ENCODE data around the gene IQCH.
"Not testable (repeated sequence)": the region's sequence is repeated elsewhere in the genome, so short reads cannot be mapped to it uniquely, and the experiment has no call there.

Gene IQCH

GRCh38 chr15:67266870-67267269 lies 12.3 kb downstream of the IQCH start:
- CTCF ChIA-PET: interaction anchor here (0.6 kb wide), 1 partner anchor 13 kb away, joined by 3 read pairs; no protein-coding TSS in a partner anchor
- TF ChIP-seq LEF1 (IDR thresholded peaks at IDR 0.05; ENCODE audit: borderline replicate concordance) (no peak), SUZ12 (IDR thresholded peaks at IDR 0.05) (no peak), HDGF (IDR thresholded peaks at IDR 0.05; ENCODE audit: borderline replicate concordance) (no peak), TARDBP (IDR thresholded peaks at IDR 0.05) (no peak), FOXA1 (IDR thresholded peaks at IDR 0.05) (no peak), ELF4 (IDR thresholded peaks at IDR 0.05) (no peak), FOXM1 (IDR thresholded peaks at IDR 0.05; ENCODE audit: borderline replicate concordance) (no peak), L3MBTL2 (conservative IDR thresholded peaks at IDR 0.05) (no peak)
- POLR2A ChIA-PET: no interaction called here
- DNase-seq (ENCODE audit: extremely low spot score): no peak

- no peak for TF ChIP-seq ZNF384 (IDR thresholded peaks at IDR 0.05)
- no peak for DNase-seq (ENCODE audit: extremely low spot score)
- ChIA-PET CTCF (no interaction called here), POLR2A (no interaction called here)
These were observed 12.9 kb downstream of the IQCH start for GRCh38 chr15:67267440-67267839.

- DNase-seq (ENCODE audit: extremely low spot score): no peak
- TF ChIP-seq TARDBP (IDR thresholded peaks at IDR 0.05) (no peak), PKNOX1 (IDR thresholded peaks at IDR 0.05) (no peak), LEF1 (IDR thresholded peaks at IDR 0.05; ENCODE audit: borderline replicate concordance) (no peak), HDGF (IDR thresholded peaks at IDR 0.05; ENCODE audit: borderline replicate concordance) (no peak), ELF4 (IDR thresholded peaks at IDR 0.05) (no peak), ZNF384 (IDR thresholded peaks at IDR 0.05) (no peak), FOXM1 (IDR thresholded peaks at IDR 0.05; ENCODE audit: borderline replicate concordance) (no peak), BHLHE40 (IDR thresholded peaks at IDR 0.05; ENCODE audit: borderline replicate concordance) (no peak), SP1 (IDR thresholded peaks at IDR 0.05) (no peak), FOXK2 (IDR thresholded peaks at IDR 0.05) (no peak), ARNT (IDR thresholded peaks at IDR 0.05) (no peak), L3MBTL2 (conservative IDR thresholded peaks at IDR 0.05) (no peak), SUZ12 (IDR thresholded peaks at IDR 0.05) (no peak)
- POLR2A ChIA-PET: no interaction called here
- CTCF ChIA-PET: no interaction called here
These were observed 13.7 kb downstream of the IQCH start for GRCh38 chr15:67267951-67268941.

GRCh38 chr15:67274236-67274635 lies 19.6 kb downstream of the IQCH start:
- POLR2A ChIA-PET: no interaction called here
- CTCF ChIA-PET: no interaction called here

GRCh38 chr15:67276666-67277065 lies 22.1 kb downstream of the IQCH start:
- DNase-seq (ENCODE audit: extremely low spot score): no peak
- ChIA-PET CTCF (no interaction called here), POLR2A (no interaction called here)
- TF ChIP-seq FOXM1 (IDR thresholded peaks at IDR 0.05; ENCODE audit: borderline replicate concordance): no peak
- TF ChIP-seq CTBP1 (IDR thresholded peaks at IDR 0.05; ENCODE audit: borderline replicate concordance): no peak
- no peak for TF ChIP-seq FOXK2 (IDR thresholded peaks at IDR 0.05)
- TF ChIP-seq SP1 (IDR thresholded peaks at IDR 0.05): no peak
- no peak for TF ChIP-seq SUZ12 (IDR thresholded peaks at IDR 0.05)
- TF ChIP-seq L3MBTL2 (conservative IDR thresholded peaks at IDR 0.05): no peak

More at GRCh38 chr15:67274236-67274635, 19.6 kb downstream of the IQCH start:
- DNase-seq (ENCODE audit: extremely low spot score): no peak
- TF ChIP-seq SP1 (IDR thresholded peaks at IDR 0.05) (no peak), ZNF384 (IDR thresholded peaks at IDR 0.05) (no peak), NFRKB (IDR thresholded peaks at IDR 0.05) (no peak)

GRCh38 chr15:67280217-67280616 lies 25.6 kb downstream of the IQCH start:
- POLR2A ChIA-PET: interaction anchor here (0.6 kb wide), 1 partner anchor 1103 kb away, joined by 3 read pairs; no protein-coding TSS in a partner anchor
- TF ChIP-seq TARDBP (IDR thresholded peaks at IDR 0.05) (no peak), SP1 (IDR thresholded peaks at IDR 0.05) (no peak), L3MBTL2 (conservative IDR thresholded peaks at IDR 0.05) (no peak), CTBP1 (IDR thresholded peaks at IDR 0.05; ENCODE audit: borderline replicate concordance) (no peak), FOXK2 (IDR thresholded peaks at IDR 0.05) (no peak), ZNF384 (IDR thresholded peaks at IDR 0.05) (no peak), FOXM1 (IDR thresholded peaks at IDR 0.05; ENCODE audit: borderline replicate concordance) (no peak), PKNOX1 (IDR thresholded peaks at IDR 0.05) (no peak), HDGF (IDR thresholded peaks at IDR 0.05; ENCODE audit: borderline replicate concordance) (no peak), SUZ12 (IDR thresholded peaks at IDR 0.05) (no peak), ELF4 (IDR thresholded peaks at IDR 0.05) (no peak), LEF1 (IDR thresholded peaks at IDR 0.05; ENCODE audit: borderline replicate concordance) (no peak), FOXA1 (IDR thresholded peaks at IDR 0.05) (no peak), BHLHE40 (IDR thresholded peaks at IDR 0.05; ENCODE audit: borderline replicate concordance) (no peak), ARNT (IDR thresholded peaks at IDR 0.05) (no peak)
- CTCF ChIA-PET: interaction anchor here (0.6 to 1.1 kb wide), 2 partner anchors 13 to 132 kb away, joined by 3 read pairs; no protein-coding TSS in a partner anchor
- no peak for DNase-seq (ENCODE audit: extremely low spot score)

GRCh38 chr15:67281714-67282113 lies 27.1 kb downstream of the IQCH start:
- no peak for TF ChIP-seq NFRKB (IDR thresholded peaks at IDR 0.05)
- no peak for TF ChIP-seq FOXA1 (IDR thresholded peaks at IDR 0.05)
- no peak for TF ChIP-seq CTBP1 (IDR thresholded peaks at IDR 0.05; ENCODE audit: borderline replicate concordance)
- TF ChIP-seq TARDBP (IDR thresholded peaks at IDR 0.05): no peak
- no peak for TF ChIP-seq PKNOX1 (IDR thresholded peaks at IDR 0.05)
- no peak for TF ChIP-seq HDGF (IDR thresholded peaks at IDR 0.05; ENCODE audit: borderline replicate concordance)
- TF ChIP-seq FOXM1 (IDR thresholded peaks at IDR 0.05; ENCODE audit: borderline replicate concordance): no peak
- TF ChIP-seq ELF4 (IDR thresholded peaks at IDR 0.05): no peak
- TF ChIP-seq LEF1 (IDR thresholded peaks at IDR 0.05; ENCODE audit: borderline replicate concordance): no peak
- CTCF ChIA-PET: no interaction called here
- POLR2A ChIA-PET: no interaction called here
- DNase-seq (ENCODE audit: extremely low spot score): no peak

GRCh38 chr15:67285625-67286024 lies 31.0 kb downstream of the IQCH start:
- DNase-seq (ENCODE audit: extremely low spot score); POLR2A ChIA-PET; CTCF ChIA-PET: not testable (repeated sequence)

GRCh38 chr15:67286400-67286799 lies 31.8 kb downstream of the IQCH start:
- DNase-seq (ENCODE audit: extremely low spot score); POLR2A ChIA-PET; CTCF ChIA-PET: not testable (repeated sequence)
